ENCODE data around the gene TPM2. TPM values are rescaled to one million over a fixed set of nuclear protein-coding genes. Genes with fewer than 3 reads are reported as not detected.
"Not testable (repeated sequence)": the region's sequence is repeated elsewhere in the genome, so short reads cannot be mapped to it uniquely, and the experiment has no call there.

TPM2 gene
- total RNA-seq, 1 donor from 2014 or later = 7.3 TPM

DNA sequence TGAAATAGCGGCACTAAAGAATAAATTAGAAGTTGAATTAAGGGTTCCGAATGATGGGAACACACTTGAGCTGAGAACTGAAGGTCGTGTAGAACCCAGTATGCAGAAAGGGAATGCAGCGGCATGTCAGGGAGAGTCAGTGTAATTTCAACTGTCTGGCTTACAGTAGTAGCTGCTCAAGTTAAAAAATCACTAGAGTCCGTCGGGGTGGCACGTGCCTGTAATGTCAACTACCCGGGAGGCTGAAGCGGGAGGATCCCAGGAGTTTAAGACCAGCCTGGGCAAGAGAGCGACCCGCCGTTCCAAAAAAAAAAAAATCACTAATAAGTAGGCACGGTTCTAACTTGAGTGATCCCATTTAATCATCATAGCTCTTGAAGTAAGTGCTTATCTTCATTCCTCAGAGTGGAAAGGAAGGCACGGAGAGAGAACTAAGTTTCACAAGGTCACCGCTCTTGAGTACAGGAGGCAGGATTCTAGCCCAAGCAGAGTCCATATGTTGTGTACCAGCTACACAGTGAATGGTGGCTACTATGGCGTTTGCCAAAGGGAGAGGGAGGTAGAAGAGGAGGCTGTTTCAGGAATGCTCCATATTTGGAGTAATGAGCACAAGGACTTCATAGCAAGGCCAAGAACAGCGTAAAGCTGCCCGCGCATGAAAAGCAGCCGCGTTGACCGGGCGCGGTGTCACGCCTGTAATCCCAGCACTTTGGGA is 32.7 kb downstream of the TPM2 start:
- peak in 1 of 2 donors; percentile 8 for DNase-seq (ENCODE audit: low read depth in 2 of 2)

DNA sequence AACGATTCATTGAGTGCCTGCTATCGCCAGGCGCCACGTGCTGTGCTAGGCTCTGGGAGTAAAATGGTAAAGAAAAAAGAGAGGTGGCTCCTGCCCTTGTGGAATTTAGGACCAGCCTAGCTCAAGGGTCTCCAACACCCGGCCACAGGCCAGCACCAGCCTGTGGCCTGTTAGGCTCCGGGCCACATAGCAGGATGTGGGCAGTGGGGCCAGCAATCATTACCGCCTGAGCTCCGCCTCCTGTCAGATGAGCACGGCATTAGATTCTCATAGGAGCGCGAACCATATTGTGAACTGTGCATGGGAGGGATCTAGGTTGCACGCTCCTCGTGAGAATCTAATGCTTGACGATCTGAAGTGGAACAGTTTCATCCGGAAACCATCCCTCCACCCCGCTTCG is 33.4 kb downstream of the TPM2 start:
- no peak for DNase-seq (ENCODE audit: low read depth in 2 of 2)

DNA sequence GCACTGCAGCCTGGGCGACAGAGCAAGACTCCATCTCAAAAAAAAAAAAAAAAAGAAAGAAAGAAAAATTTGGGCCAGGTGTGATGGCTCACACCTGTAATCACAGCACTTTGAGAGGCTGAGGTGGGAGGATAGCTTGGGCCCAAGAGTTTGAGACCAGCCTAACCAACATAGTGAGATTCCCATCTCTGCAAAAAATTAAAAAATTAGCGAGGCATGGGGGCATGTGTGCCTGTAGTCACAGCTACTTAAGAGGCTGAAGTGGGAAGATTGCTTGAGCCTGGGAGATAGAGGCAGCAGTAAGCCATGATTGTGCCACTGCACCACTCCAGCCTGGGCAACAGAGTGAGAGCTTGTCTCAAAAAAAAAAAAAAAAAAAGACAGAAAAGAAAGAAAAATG is 36.1 kb downstream of the TPM2 start:
- DNase-seq (ENCODE audit: low read depth in 2 of 2) = no peak

DNA sequence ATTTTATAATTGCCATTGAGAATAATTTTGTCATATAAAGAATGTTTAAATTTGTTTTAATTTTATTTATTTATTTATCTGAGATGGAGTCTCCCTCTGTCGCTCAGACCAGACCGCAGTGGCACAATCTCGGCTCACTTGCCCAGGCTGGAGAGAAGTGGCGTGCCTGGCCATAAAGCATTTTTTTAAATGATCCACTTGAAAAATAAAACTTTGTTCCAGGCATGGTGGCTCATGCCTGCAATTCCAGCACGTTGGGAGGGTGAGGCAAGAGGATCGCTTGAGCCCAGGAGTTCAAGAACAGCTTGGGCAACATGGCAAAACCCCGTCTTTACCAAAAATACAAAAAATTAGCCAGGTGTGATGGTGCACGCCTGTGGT is 36.9 kb downstream of the TPM2 start:
- DNase-seq (ENCODE audit: low read depth in 2 of 2) = no peak

DNA sequence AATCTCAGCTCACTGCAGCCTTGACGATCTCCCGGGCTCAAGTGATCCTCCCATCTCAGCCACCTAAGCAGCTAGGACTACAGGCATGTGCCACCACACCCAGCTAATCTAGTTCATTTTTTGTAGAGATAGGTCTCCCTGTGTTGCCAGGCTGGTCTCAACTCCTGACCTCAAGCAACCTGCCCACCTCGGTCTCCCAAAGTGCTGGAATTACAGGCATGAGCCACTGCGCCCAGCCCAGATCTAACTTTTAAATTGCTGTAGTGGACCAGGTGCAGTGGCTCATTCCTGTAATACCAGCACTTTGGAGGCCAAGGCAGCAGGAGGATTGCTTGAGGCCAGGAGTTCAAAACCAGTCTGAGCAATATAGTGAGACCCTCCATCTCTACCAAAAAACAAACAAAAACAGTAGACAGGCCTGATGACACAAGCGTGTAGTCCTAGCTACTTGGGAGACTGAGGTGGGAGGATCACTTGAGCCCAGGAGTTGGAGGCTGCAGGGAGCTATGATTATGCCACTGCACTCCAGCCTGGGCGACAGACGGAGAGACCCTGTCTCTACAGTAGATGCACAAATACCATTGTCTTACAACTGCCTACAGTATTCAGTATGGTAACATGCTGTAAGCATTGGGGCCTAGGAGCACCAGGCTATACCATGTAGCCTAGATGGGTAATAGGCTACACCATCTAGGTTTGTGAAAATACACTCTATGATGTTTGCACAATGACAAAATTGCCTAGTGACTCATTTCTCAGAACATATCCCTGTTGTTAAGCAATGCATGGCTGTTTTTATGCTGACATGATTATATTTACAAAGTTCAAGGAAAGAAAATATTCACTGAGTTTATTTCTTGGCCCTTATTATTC is 37.5 kb downstream of the TPM2 start:
- no peak for DNase-seq (ENCODE audit: low read depth in 2 of 2)

DNA sequence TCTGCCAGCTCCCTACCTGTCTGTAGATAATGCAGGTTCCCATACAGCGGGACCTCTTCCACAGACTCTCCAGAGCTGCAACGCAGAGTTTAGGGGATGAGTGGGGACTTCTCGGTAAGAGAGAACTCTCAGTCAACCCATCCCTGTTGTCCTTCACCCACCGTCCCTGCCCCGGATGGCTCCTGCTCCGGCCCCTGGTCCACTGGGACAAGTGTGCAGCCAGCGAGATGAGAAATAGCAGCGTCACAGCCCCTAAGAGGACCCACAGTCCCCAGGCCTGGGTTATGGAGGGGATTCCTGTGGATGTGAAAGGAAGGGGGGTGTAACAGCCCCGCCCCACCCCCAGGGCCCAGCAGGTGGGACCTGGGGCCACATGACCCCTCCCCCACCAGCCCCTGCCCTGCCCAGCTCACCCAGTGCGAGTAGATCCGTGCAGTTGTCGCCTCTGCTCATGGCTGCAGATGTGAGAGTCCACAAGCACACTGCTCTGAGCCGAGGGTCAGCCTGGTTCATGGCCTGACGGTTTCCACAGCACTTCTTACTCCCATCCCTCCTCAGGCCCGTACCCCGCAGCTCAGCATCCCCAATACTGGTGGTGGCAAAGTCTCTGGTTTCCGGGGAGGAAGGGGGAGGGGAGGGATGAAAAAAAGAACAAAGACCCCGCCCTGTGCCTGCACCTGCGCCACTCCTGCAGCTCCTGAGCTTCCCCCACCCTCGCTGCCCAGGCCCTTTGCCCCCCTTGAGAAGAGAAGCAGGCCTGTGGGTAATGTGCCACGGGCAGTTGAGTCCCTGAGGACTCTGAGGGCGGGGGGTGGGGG is 39.2 kb downstream of the TPM2 start, which contains the start of gene SIT1:
Gene SIT1 (minus strand): TSS at position 591 of the 818 bp plus-strand sequence. CDS start 78 bp downstream, at position 513.
- DNase-seq (ENCODE audit: low read depth in 2 of 2) = no peak

DNA sequence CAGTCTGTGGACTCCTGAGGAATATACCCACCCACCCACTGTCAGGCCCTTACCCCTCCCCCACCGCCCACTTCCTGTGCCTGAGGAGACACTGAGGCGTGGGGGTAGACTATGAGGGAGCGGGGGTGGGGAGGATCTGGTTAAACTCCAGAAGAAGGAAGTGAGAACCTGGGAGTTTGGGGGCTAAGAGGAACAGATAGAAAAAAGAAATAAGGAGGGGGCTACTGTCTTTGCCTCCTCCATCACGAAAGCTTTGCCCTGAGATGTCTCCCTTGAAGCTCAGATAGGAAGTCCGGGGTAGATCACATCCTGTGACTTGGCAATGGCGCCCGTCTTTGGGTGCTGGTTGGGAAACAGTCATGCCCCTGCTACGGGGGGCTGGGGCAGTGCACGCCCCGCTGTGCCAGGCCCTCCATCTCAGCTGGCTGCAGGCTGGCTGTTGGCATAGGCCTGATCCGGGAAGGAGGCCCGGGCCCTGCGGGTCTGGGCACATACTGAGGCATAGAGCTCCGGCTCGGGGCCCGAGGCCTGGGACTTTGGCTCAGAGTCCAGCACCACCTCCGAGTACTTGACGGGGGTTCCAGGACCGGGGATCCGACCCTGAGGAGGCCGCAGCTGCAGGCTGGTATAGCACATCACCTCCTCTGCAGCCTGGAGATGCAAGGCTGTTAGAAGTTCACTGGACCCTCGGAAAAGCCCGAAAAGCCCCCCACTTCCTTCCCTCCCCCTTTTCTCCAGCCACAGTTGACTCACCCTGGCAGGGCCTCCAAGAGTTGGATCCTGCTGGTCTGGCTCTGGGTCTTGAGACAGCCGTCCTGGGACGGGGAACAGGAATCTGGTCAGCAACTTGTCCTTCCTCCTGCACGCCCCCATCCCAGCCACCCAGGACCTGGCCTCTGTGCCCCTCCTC is 40.0 kb downstream of the TPM2 start:
- DNase-seq (ENCODE audit: low read depth in 2 of 2) = no peak

DNA sequence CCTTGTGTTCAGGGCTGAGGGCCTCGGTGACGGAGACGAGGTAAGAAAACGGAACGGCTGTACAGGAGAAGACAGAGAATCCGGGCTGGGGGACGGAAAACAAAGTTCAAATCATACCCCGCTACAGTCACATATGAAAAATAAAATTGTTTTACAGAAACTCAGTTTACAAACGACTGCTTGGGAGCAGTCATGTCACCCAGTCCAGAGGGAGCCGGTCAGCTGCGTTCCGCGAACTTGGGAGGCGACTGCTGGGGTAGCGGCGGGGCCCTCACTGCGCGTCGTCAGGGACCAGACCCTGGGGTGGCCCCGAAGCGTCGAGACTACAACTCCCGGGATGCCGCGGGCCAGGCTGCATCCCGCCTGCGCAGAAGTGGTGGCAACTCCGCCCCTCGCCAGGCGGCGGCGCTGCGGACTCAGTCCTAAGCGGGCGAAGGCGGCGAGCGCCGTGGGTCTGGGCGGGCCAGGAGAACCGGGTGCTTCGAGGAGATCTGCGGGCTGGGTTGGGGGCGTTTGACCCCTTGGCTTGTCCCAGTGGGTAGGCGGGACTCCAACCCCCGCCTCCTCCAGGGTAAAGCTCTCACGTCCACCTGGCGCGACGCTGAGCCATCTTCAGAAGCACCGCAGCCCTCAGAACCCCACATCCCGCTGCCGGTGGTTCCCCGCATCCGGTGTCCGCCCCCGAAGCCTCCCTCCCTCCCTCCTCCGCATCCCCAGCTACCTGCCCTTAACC is 43.0 kb downstream of the TPM2 start:
- DNase-seq (ENCODE audit: low read depth in 2 of 2) = peak; percentile 87 to 89

DNA sequence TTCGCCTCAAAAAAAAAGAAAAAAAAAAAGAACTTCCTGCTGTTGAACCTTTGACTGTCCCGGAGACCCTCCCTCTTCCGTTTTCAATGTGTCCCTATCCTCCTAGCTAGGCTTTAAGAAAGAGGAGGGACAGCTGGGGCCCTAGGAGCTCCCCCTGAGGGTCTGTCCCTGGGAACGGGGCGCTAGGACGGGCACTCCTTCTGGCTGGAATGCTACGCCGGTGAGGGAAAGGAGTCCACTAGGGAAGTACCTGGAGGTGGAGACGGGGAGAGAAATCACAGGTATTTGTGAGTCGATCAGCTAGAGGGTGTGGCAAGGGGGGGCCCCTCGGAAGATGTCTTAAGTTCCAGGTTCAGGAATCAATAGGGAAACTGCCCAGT is 43.6 kb downstream of the TPM2 start:
- no peak for DNase-seq (ENCODE audit: low read depth in 2 of 2)

DNA sequence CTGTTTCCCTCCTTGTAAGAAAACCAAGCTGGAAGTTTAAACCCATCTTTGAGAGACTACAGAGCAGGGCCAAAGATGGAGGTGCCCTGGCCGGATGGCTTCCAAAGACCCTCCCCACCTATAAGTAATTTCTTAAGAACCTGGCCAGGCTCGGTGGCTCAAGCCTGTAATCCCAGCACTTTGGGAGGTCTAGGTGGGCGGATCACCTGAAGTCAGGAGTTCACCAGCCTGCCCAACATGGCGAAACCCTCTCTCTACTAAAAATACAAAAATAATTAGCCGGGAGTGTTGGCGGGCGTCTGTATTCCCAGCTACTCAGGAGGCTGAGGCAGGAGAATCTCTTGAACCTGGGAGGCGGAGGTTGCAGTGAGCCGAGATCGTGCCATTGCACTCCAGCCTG is 44.0 kb downstream of the TPM2 start:
- DNase-seq (ENCODE audit: low read depth in 2 of 2) = not testable (repeated sequence)

DNA sequence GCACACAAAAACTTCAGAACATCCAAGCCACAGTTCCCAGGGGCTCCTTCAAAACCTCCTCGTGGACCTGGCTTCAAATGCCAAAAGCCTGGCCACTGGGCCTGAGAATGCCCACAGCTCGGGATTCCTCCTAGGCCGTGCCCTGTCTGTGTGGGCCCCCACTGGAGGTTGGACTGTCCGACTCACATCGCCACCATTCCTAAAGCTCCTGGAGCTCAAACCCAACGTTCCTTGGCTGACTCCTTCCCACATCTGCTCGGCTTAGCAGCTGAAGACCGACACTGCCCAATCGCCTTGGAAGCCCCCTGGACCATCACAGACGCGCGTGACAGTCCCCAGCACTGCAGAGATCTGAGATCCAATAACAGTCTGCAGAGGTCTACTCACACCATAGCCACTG is 46.7 kb downstream of the TPM2 start:
- no peak for DNase-seq (ENCODE audit: low read depth in 2 of 2)

DNA sequence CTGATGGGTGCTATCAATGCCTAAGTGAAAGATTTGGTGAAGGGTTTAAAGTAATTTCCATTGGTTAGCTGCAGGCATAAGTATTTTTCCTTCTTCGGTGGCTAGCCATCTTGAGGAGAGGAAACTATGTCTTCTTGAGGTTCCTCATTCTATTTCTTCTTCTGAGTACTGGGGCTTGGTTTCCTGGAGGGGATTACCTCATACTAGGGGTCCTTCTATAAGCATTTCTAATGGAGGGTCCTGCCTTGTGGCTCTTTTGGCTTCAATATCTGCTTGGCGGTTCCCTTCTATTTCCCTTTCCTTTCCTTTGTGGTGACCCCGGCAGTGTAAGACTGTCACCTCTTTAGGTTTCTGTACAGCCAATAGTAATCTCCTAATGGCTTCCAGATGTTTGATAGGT is 48.2 kb downstream of the TPM2 start:
- DNase-seq (ENCODE audit: low read depth in 2 of 2) = not testable (repeated sequence)

DNA sequence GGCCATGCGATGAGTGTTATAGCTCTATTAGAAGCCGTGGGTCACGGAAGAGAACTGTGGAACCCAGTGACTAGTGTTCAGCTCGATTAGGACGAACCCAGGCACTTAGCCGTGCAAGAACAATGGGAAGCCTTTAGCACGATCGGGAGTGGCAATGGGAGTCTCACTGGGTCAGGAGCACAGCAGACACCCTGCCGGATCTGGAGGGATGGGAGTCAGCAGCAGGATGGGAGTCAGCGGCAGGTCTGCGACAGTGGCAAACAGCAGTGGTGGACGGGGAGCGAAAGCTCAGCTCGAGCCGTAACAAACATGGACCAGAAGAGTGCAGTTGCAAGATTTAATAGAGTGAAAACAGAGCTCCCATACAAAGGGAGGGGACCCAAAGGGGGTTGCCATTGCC is 49.3 kb downstream of the TPM2 start:
- DNase-seq (ENCODE audit: low read depth in 2 of 2) = not testable (repeated sequence)

DNA sequence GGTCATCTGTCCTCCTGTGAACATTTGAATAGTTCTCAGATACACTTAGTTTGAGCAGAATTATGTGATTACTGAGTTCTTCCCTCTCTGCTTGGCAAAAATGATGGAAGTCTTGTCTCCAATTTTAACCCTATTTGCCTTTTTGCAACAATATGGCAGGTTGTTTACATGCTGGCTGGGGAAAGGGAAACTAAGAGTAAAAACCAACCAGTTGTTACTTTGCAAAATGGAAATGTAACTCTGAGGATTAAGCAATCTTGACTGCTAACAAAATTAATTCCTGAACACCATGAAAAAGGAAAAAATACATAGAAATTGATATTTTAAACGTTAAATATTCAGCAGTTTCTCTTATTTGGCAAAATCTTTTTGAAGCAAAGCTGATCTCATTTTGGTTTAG is 50.1 kb downstream of the TPM2 start:
- DNase-seq (ENCODE audit: low read depth in 2 of 2) = no peak

DNA sequence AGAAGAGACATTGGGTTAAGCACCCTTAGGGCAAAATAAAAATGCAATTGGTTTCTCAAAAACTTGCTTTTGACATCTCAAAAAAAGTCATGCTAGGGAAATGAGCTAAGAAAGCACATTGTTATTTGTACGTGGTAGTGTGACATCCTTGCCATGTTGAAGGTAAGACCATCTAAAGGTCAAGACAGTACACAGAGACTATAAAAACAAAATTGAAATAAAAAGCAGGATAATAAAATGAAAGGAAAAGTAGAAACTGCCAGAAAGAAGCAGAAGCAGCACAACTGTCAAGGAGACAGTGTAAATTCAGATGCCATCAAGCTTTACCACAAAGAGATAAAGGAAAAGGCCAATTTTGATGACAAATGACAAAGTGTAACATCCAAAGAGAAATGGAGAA is 50.5 kb downstream of the TPM2 start:
- DNase-seq (ENCODE audit: low read depth in 2 of 2) = not testable (repeated sequence)

DNA sequence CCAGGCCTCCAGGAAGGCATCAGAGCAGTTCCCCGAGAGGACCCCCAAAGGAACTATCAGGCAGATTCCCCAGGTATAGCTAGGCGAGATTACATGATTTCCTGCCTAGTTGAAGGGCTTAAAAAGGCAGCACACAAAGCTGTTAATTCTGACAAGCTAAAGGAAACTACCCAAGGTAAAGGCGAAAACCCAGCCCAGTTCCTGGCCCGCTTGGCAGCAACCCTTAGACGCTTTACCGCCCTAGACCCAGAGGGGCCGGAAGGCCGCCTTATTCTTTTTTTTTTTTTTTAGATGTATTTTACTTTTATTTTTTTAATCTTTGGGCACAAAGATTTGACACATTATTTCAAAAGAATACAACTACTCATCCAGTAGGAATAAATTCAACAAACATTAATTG is 51.0 kb downstream of the TPM2 start:
- not testable (repeated sequence) for DNase-seq (ENCODE audit: low read depth in 2 of 2)

DNA sequence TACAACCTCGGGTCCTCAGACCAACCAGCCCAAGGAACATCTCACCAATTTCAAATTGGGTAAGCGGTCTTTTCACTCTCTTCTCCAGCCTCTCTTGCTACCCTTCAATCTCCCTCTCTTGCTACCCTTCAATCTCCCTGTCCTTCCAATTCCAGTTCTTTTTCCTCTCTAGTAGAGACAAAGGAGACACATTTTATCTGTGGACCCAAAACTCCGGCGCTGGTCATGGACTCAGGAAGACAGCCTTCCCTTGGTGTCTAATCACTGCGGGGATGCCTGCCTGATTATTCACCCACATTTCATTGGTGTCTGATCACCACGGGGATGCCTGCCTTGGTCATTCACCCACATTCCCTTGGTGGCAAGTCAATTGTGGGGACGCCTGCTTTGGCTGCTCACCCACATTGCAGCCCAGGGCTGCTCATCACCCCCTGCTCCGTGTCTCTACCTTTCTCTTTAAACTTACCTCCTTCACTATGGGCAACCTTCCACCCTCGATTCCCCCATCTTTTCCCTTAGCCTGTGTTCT is 52.2 kb downstream of the TPM2 start:
- DNase-seq (ENCODE audit: low read depth in 2 of 2) = not testable (repeated sequence)

DNA sequence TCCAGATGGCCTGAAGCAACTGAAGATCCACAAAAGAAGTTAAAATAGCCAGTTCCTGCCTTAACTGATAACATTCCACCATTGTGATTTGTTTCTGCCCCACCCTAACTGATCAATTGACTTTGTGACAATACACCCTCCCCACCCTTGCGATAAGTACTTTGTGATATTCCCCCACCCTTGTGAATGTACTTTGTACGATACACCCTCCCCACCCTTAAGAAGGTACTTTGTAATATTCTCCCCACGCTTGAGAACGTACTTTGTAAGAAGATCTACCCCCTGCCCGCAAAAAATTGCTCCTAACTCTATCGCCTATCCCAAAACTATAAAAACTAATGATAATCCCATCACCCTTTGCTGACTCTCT is 52.9 kb downstream of the TPM2 start:
- not testable (repeated sequence) for DNase-seq (ENCODE audit: low read depth in 2 of 2)

DNA sequence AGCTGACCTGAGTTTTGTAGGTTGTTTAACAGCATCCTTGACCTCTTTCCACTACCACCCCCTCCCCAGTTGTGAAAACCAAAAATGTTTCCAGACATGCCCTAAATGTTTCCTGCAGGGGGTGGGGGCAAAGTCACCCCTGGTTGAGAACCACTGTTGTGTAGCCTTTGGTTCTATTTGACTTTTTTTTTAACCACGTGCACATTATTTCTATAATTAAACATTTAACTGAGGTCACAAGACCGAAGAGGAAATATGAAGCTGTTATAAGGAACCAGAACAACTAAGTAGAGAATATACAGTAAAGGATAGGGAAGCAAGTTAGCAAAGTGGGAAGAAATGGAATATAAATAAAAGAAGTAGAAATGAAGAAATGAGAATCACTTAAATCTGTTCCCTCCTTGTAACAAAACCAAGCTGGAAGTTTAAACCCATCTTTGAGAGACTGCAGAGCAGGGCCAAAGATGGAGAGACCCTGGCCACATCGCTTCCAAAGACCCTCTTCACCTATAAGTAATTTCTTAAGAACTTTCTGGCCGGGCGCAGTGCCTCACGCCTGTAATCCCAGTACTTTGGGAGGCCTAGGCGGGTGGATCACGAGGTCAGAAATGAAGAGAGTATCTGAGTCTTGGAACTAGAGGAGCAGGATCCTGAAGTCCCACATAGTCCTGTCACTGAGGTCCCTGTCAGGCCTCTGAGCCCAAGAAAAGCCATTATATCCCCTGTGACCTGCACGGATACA is 53.4 kb downstream of the TPM2 start:
- no peak for DNase-seq (ENCODE audit: low read depth in 2 of 2)
